GM06990 (cell line): ENCODE results near the gene L3MBTL1.

ENCODE experiments used
- DNase-seq: peaks from one replicate; pipeline ENCODE4 v3.0.0-alpha.2; 2011; ENCODE audit not compliant: insufficient read length; ENCODE audit errors: extremely low read depth
- H3K27me3 ChIP-seq: replicated peaks from 2 replicates; pipeline ENCODE4 v1.6.0; 2011; ENCODE audit warnings: low read length; ENCODE audit not compliant: control insufficient read depth, insufficient read depth
- H3K36me3 ChIP-seq: 2 replicates; pipeline ENCODE4 v1.5.1; 2011; ENCODE audit warnings: low read length; ENCODE audit not compliant: control insufficient read depth, insufficient read depth
- H3K4me3 ChIP-seq: replicated peaks from 2 replicates; pipeline ENCODE4 v1.5.1; 2011; ENCODE audit warnings: low read depth, mild to moderate bottlenecking, control low read depth, low read length
- TF ChIP-seq, protein P1 (sequence below): IDR thresholded peaks from 2 replicates; pipeline ENCODE4 v1.5.1; 2011; ENCODE audit warnings: low read length, control low read depth, mild to moderate bottlenecking, inconsistent platforms; ENCODE audit not compliant: insufficient read depth, poor library complexity, severe bottlenecking

The L3MBTL1 gene

GRCh38 chr20:43590392-43591303 lies 83.2 kb downstream of the L3MBTL1 start, which contains the start of gene IFT52:
Gene IFT52 (plus strand): TSS chr20:43590937. CDS start chr20:43594699, 3,762 bp downstream.
- TF ChIP-seq, protein P1, sequence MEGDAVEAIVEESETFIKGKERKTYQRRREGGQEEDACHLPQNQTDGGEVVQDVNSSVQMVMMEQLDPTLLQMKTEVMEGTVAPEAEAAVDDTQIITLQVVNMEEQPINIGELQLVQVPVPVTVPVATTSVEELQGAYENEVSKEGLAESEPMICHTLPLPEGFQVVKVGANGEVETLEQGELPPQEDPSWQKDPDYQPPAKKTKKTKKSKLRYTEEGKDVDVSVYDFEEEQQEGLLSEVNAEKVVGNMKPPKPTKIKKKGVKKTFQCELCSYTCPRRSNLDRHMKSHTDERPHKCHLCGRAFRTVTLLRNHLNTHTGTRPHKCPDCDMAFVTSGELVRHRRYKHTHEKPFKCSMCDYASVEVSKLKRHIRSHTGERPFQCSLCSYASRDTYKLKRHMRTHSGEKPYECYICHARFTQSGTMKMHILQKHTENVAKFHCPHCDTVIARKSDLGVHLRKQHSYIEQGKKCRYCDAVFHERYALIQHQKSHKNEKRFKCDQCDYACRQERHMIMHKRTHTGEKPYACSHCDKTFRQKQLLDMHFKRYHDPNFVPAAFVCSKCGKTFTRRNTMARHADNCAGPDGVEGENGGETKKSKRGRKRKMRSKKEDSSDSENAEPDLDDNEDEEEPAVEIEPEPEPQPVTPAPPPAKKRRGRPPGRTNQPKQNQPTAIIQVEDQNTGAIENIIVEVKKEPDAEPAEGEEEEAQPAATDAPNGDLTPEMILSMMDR = no peak
- Histone ChIP-seq H3K4me3 (peak within 1 kb of the TSS; percentile 76), H3K27me3 (no peaks in the 10 kb centered on the region), H3K36me3 (no peaks in the 10 kb centered on the region)
- DNase-seq = peak; percentile 94
